Lung (tissue), 12 donors: Measurements from ENCODE around the gene TMEM89. TPM values are rescaled to one million over a fixed set of nuclear protein-coding genes. Genes with fewer than 3 reads are reported as not detected.
A peak's percentile ranks its signal among the peaks of the same experiment; 100 is the strongest.

Source experiments
- ATAC-seq: fragments of 200-7000 bp; cut with Tn5 transposase; one replicate; pipeline ENCODE4 v1.9.1; 2020; ENCODE audit warnings: moderate number of reproducible peaks; ENCODE audit not compliant: insufficient read depth, low FRiP score
- DNase-seq, 3 donors: peaks; one replicate each; pipeline ENCODE4 v3.0.0-alpha.2; 2013 to 2017
- H3K27ac ChIP-seq, 2 donors: one replicate each; pipeline ENCODE4 v1.5.1; 2013; ENCODE audit warnings: mild to moderate bottlenecking in 2 of 2, moderate library complexity in 2 of 2, control low read depth in 1 of 2, inconsistent platforms in 1 of 2, low read depth in 1 of 2, low read length in 1 of 2
- H3K27me3 ChIP-seq, 3 donors: one replicate each; pipeline ENCODE4 v1.5.1; 2013; ENCODE audit warnings: low read length in 2 of 3; ENCODE audit not compliant: control insufficient read depth in 3 of 3, insufficient read depth in 3 of 3
- H3K36me3 ChIP-seq, 4 donors: one replicate each; pipeline ENCODE4 v1.5.1; 2013; ENCODE audit warnings: low read length in 4 of 4, mild to moderate bottlenecking in 1 of 4, moderate library complexity in 1 of 4; ENCODE audit not compliant: control insufficient read depth in 4 of 4, insufficient read depth in 4 of 4
- H3K4me1 ChIP-seq, 5 donors: one replicate each; pipeline ENCODE4 v1.5.1; 2013; ENCODE audit warnings: low read length in 5 of 5, mild to moderate bottlenecking in 2 of 5, moderate library complexity in 1 of 5; ENCODE audit not compliant: control insufficient read depth in 5 of 5, insufficient read depth in 5 of 5
- H3K4me3 ChIP-seq: one replicate; pipeline ENCODE4 v1.5.1; 2013; ENCODE audit warnings: mild to moderate bottlenecking, control low read depth, moderate library complexity
- H3K9ac ChIP-seq, 2 donors: one replicate each; pipeline ENCODE4 v1.5.1; 2013; ENCODE audit warnings: low read length in 2 of 2, control low read depth in 1 of 2; ENCODE audit not compliant: insufficient read depth in 1 of 2
- H3K9me3 ChIP-seq, 4 donors: one replicate each; pipeline ENCODE4 v1.5.1; 2013; ENCODE audit warnings: low read length in 3 of 4, mild to moderate bottlenecking in 1 of 4, moderate library complexity in 1 of 4; ENCODE audit not compliant: control insufficient read depth in 4 of 4, insufficient read depth in 3 of 4
- CTCF ChIP-seq: IDR thresholded peaks from 2 replicates; pipeline ENCODE4 v1.5.1; 2012; ENCODE audit warnings: mild to moderate bottlenecking; ENCODE audit errors: control extremely low read depth, extremely low read depth
- WGBS, 2 donors: extraction: QIAGEN DNeasy Blood & Tissue Kit; methylation state at CpG; one replicate each; pipeline ENCODE4 v1.1.7; 2013; 5-methylcytosine and 5-hydroxymethylcytosine counted together
- polyA plus RNA-seq, 2 donors: library from polyadenylated mRNA; stranded (reverse); fragments of 200-250 nt; gene quantifications; one replicate each; pipeline ENCODE4 v1.2.1, GENCODE V29; 2013
- total RNA-seq, 2 donors: library from RNA; depleted of rRNA in 1 of 2; stranded (reverse); fragments of >200 nt in 1 of 2; gene quantifications; one replicate each; pipeline ENCODE4 v1.2.1, GENCODE V29; 2014 to 2021
- donor health status: control.
- donor health status: control.
- donor health status: Bipolar disorder and iron deficiency.
- donor health status: healthy.
- donor health status: DM: yes; HTN: yes; CAD: no.

TMEM89 gene
- total and polyA plus RNA-seq, 4 donors, result 0.22 TPM; not detected in 3

GRCh38 chr3:48661501-48662144 lies 40.1 kb upstream of the TMEM89 start:
- ATAC-seq, result no peak
- TF ChIP-seq CTCF, result no peak
- peaks cover 0 to 30% (median under 1%) of the 10 kb centered on the region in 5 donors for H3K4me1 ChIP-seq
- no peak overlapping the region for H3K27ac ChIP-seq
- no peak overlapping the region for H3K4me3 ChIP-seq
- H3K36me3 ChIP-seq, result no peaks in the 10 kb centered on the region
- H3K9ac ChIP-seq, result no peak overlapping the region
- WGBS, 2 donors, result 2 to 3% methylated on average over 64 to 67 of the region's 67 CpGs
- DNase-seq, result peak; percentile 65 to 80 (median 69)
- peaks cover 0 to 21% (median 10%) of the 10 kb centered on the region in 3 donors for H3K27me3 ChIP-seq
- H3K9me3 ChIP-seq, result peaks cover 0 to 4% (median 0%) of the 10 kb centered on the region in 4 donors

- Histone ChIP-seq H3K27me3 (peaks cover 0 to 21% (median 10%) of the 10 kb centered on the region in 3 donors), H3K4me3 (no peak overlapping the region), H3K4me1 (peaks cover 0 to 33% (median 4%) of the 10 kb centered on the region in 5 donors), H3K27ac (no peak overlapping the region), H3K9ac (no peak overlapping the region), H3K9me3 (peaks cover 0 to 4% (median 0%) of the 10 kb centered on the region in 4 donors), H3K36me3 (no peaks in the 10 kb centered on the region)
- no peak for ATAC-seq
- no peak for DNase-seq
- no peak for TF ChIP-seq CTCF
- WGBS, 2 donors, result 53 to 62% methylated on average over 61 of the region's 61 CpGs
Observed at GRCh38 chr3:48660800-48661400, 39.3 kb upstream of the TMEM89 start.

- Histone ChIP-seq H3K27ac (peak overlapping the region in 1 of 2 donors; percentile 48), H3K36me3 (no peaks in the 10 kb centered on the region), H3K9ac (no peak overlapping the region), H3K4me1 (peaks cover 0 to 21% (median 4%) of the 10 kb centered on the region in 5 donors), H3K27me3 (peaks cover 0 to 10% (median 3%) of the 10 kb centered on the region in 3 donors), H3K4me3 (peak overlapping the region; percentile 45), H3K9me3 (peaks cover 0 to 4% (median 0%) of the 10 kb centered on the region in 4 donors)
- WGBS, 2 donors, result 42 to 59% methylated on average over 45 of the region's 45 CpGs
- DNase-seq (peak in 1 of 3 donors; percentile 2), ATAC-seq (no peak)
- TF ChIP-seq CTCF, result no peak
Observed at GRCh38 chr3:48656841-48657281, 35.3 kb upstream of the TMEM89 start.
